ENCODE data around the gene ITM2B. TPM values are rescaled to one million over a fixed set of nuclear protein-coding genes. Genes with fewer than 3 reads are reported as not detected.

The ITM2B gene
- polyA plus RNA-seq, 1 donor (not counting 4 experiments of a cell fraction or from before 2014, with no cell fraction given): 401 TPM

- DNase-seq (ENCODE audit: low read depth, low spot score): no peak
- dilution Hi-C loops (cut with MboI; ENCODE audit: extremely low pct_ligation_motif_present, low sequenced_read_pairs): no loop called here
These were observed 63.5 kb downstream of the ITM2B start for GRCh38 chr13:48296528-48296927.

GRCh38 chr13:48297131-48297786, 64.3 kb downstream of the ITM2B start:
- dilution Hi-C loops (cut with MboI; ENCODE audit: extremely low pct_ligation_motif_present, low sequenced_read_pairs): no loop called here
- no peak for DNase-seq (ENCODE audit: low read depth, low spot score)
- no peaks in the 10 kb centered on the region for H3K79me2 ChIP-seq (ENCODE audit: control insufficient read depth, insufficient read depth, low read length)
- no peak overlapping the region for H3K4me3 ChIP-seq (ENCODE audit: control insufficient read depth in 2 of 3, extremely low read depth in 1 of 3, insufficient read depth in 2 of 3, low read depth in 1 of 3, low read length in 3 of 3)
- TF ChIP-seq CTCF (optimal IDR thresholded peaks at IDR 0.05 in 1 of 3, IDR thresholded peaks at IDR 0.05 in 1 of 3, conservative IDR thresholded peaks at IDR 0.05 in 1 of 3; ENCODE audit: extremely low read depth in 1 of 3, insufficient read depth in 2 of 3, low read length in 3 of 3) (no peak), EZH2 (IDR thresholded peaks at IDR 0.05; ENCODE audit: low read length) (no peak)
- H3K4me1 ChIP-seq (ENCODE audit: control insufficient read depth, extremely low read depth, insufficient read depth, low read length): peaks cover 2% of the 10 kb centered on the region
- no peaks in the 10 kb centered on the region for H3K9me1 ChIP-seq (ENCODE audit: control insufficient read depth, extremely low read depth, insufficient read depth, low read length)
- H4K20me1 ChIP-seq (ENCODE audit: control insufficient read depth, extremely low read depth, insufficient read depth, low read length): no peaks in the 10 kb centered on the region
- H3K36me3 ChIP-seq (ENCODE audit: control insufficient read depth in 2 of 2, extremely low read depth in 1 of 2, insufficient read depth in 2 of 2, low read length in 2 of 2): no peaks in the 10 kb centered on the region
- H3K4me2 ChIP-seq (ENCODE audit: control insufficient read depth, extremely low read depth, insufficient read depth, low read depth, low read length): no peak overlapping the region
- no peaks in the 10 kb centered on the region for H3K27me3 ChIP-seq (ENCODE audit: control insufficient read depth, extremely low read depth, insufficient read depth, low read length)
- no peak overlapping the region for H3K9ac ChIP-seq (ENCODE audit: control insufficient read depth, extremely low read depth, insufficient read depth, low read length)
- H2AFZ ChIP-seq (ENCODE audit: control insufficient read depth, low read length): no peak overlapping the region
- FAIRE-seq: no peak
- H3K27ac ChIP-seq (ENCODE audit: control insufficient read depth, insufficient read depth, low read length): no peak overlapping the region
- H3K9me3 ChIP-seq (ENCODE audit: control insufficient read depth, low read depth, low read length): no peaks in the 10 kb centered on the region

More at GRCh38 chr13:48296528-48296927, 63.5 kb downstream of the ITM2B start:
- Histone ChIP-seq H3K4me1 (ENCODE audit: control insufficient read depth, extremely low read depth, insufficient read depth, low read length) (no peaks in the 10 kb centered on the region), H2AFZ (ENCODE audit: control insufficient read depth, low read length) (no peak overlapping the region), H3K79me2 (ENCODE audit: control insufficient read depth, insufficient read depth, low read length) (no peaks in the 10 kb centered on the region), H3K27me3 (ENCODE audit: control insufficient read depth, extremely low read depth, insufficient read depth, low read length) (no peaks in the 10 kb centered on the region), H3K4me3 (ENCODE audit: control insufficient read depth in 2 of 3, extremely low read depth in 1 of 3, insufficient read depth in 2 of 3, low read depth in 1 of 3, low read length in 3 of 3) (no peak overlapping the region), H3K4me2 (ENCODE audit: control insufficient read depth, extremely low read depth, insufficient read depth, low read depth, low read length) (no peak overlapping the region), H3K36me3 (ENCODE audit: control insufficient read depth in 2 of 2, extremely low read depth in 1 of 2, insufficient read depth in 2 of 2, low read length in 2 of 2) (no peaks in the 10 kb centered on the region), H3K27ac (ENCODE audit: control insufficient read depth, insufficient read depth, low read length) (no peak overlapping the region), H3K9me1 (ENCODE audit: control insufficient read depth, extremely low read depth, insufficient read depth, low read length) (no peaks in the 10 kb centered on the region), H3K9me3 (ENCODE audit: control insufficient read depth, low read depth, low read length) (no peaks in the 10 kb centered on the region), H4K20me1 (ENCODE audit: control insufficient read depth, extremely low read depth, insufficient read depth, low read length) (no peaks in the 10 kb centered on the region), H3K9ac (ENCODE audit: control insufficient read depth, extremely low read depth, insufficient read depth, low read length) (no peak overlapping the region)
- FAIRE-seq: no peak
- TF ChIP-seq CTCF (optimal IDR thresholded peaks at IDR 0.05 in 1 of 3, IDR thresholded peaks at IDR 0.05 in 1 of 3, conservative IDR thresholded peaks at IDR 0.05 in 1 of 3; ENCODE audit: extremely low read depth in 1 of 3, insufficient read depth in 2 of 3, low read length in 3 of 3) (no peak), EZH2 (IDR thresholded peaks at IDR 0.05; ENCODE audit: low read length) (no peak)
